Keratinocyte (primary cell): ENCODE measurements around the gene NDRG4.

ENCODE experiments used
- CTCF ChIP-seq, 3 experiments: IDR thresholded peaks in 1 of 3; conservative IDR thresholded peaks in 1 of 3; optimal IDR thresholded peaks in 1 of 3; 2 replicates in 2 of 3; 3 replicates in 1 of 3; pipeline versions ENCODE3 to v1.5.1; 2011; ENCODE audit warnings: low read length in 3 of 3, mild to moderate bottlenecking in 3 of 3, moderate library complexity in 2 of 3, control low read depth in 1 of 3, inconsistent platforms in 1 of 3; ENCODE audit not compliant: insufficient read depth in 2 of 3; ENCODE audit errors: extremely low read depth in 1 of 3
- EZH2 ChIP-seq: IDR thresholded peaks from one replicate; pipeline ENCODE4 v1.6.1; 2012; ENCODE audit warnings: inconsistent platforms, mild to moderate bottlenecking, low read length, moderate library complexity

GRCh38 chr16:58492735-58493134 is 7.2 kb upstream of the NDRG4 start:
- TF ChIP-seq CTCF (optimal IDR thresholded peaks at IDR 0.05 in 1 of 3, IDR thresholded peaks at IDR 0.05 in 1 of 3, conservative IDR thresholded peaks at IDR 0.05 in 1 of 3; ENCODE audit: extremely low read depth in 1 of 3, insufficient read depth in 2 of 3, low read length in 3 of 3) (no peak), EZH2 (no peak)
